KMS-11 (cell line): ENCODE data around the gene OXA1L.
"Not testable (repeated sequence)": the region's sequence is repeated elsewhere in the genome, so short reads cannot be mapped to it uniquely, and the experiment has no call there.

Experiments used
- H2AFZ ChIP-seq: fragments of 200-600 bp; sonication (generic); 2 replicates; pipeline ENCODE4 v1.6.1; 2016; ENCODE audit warnings: antibody characterized with exemption, mixed run types, low read depth
- H3K27ac ChIP-seq: fragments of 200-600 bp; sonication (generic); 2 replicates; pipeline ENCODE4 v1.6.1; 2016; ENCODE audit warnings: mild to moderate bottlenecking, mixed run types
- H3K27me3 ChIP-seq: fragments of 200-600 bp; sonication (generic); 2 replicates; pipeline ENCODE4 v1.6.1; 2017; ENCODE audit warnings: mild to moderate bottlenecking, low read depth, mixed run types, moderate library complexity; ENCODE audit not compliant: insufficient read depth
- H3K36me3 ChIP-seq: fragments of 200-600 bp; sonication (generic); 2 replicates; pipeline ENCODE4 v1.6.1; 2017; ENCODE audit warnings: mild to moderate bottlenecking, mixed run types; ENCODE audit not compliant: insufficient read depth
- H3K4me1 ChIP-seq: fragments of 200-600 bp; sonication (generic); 2 replicates; pipeline ENCODE4 v1.6.1; 2016; ENCODE audit warnings: mild to moderate bottlenecking, low read depth, mixed run types; ENCODE audit not compliant: poor library complexity, severe bottlenecking
- H3K4me2 ChIP-seq: fragments of 200-600 bp; sonication (generic); 2 replicates; pipeline ENCODE4 v1.7.0; 2016; ENCODE audit warnings: mild to moderate bottlenecking, mixed run types
- H3K4me3 ChIP-seq: fragments of 200-600 bp; sonication (generic); IDR thresholded peaks from 2 replicates; pipeline ENCODE4 v1.6.1; 2017; ENCODE audit warnings: low read depth, low read length, mixed read lengths; ENCODE audit not compliant: insufficient read depth
- H3K79me2 ChIP-seq: fragments of 200-600 bp; sonication (generic); 2 replicates; pipeline ENCODE4 v1.6.1; 2016; ENCODE audit warnings: low read depth, mixed run types; ENCODE audit not compliant: insufficient read depth
- H3K9ac ChIP-seq: fragments of 200-600 bp; sonication (generic); 2 replicates; pipeline ENCODE4 v1.6.1; 2016; ENCODE audit warnings: mild to moderate bottlenecking, mixed run types
- H4K20me1 ChIP-seq: fragments of 200-600 bp; sonication (generic); 2 replicates; pipeline ENCODE4 v1.6.1; 2016; ENCODE audit warnings: mild to moderate bottlenecking, mixed run types; ENCODE audit not compliant: insufficient read depth
- TF ChIP-seq, protein P1 (sequence below): fragments of 200-600 bp; sonication (generic); conservative IDR thresholded peaks from 2 replicates; pipeline ENCODE4 v1.6.1; 2017; ENCODE audit warnings: low read depth, mild to moderate bottlenecking, antibody characterized with exemption, low read length, moderate library complexity, mixed read lengths

Gene OXA1L

DNA sequence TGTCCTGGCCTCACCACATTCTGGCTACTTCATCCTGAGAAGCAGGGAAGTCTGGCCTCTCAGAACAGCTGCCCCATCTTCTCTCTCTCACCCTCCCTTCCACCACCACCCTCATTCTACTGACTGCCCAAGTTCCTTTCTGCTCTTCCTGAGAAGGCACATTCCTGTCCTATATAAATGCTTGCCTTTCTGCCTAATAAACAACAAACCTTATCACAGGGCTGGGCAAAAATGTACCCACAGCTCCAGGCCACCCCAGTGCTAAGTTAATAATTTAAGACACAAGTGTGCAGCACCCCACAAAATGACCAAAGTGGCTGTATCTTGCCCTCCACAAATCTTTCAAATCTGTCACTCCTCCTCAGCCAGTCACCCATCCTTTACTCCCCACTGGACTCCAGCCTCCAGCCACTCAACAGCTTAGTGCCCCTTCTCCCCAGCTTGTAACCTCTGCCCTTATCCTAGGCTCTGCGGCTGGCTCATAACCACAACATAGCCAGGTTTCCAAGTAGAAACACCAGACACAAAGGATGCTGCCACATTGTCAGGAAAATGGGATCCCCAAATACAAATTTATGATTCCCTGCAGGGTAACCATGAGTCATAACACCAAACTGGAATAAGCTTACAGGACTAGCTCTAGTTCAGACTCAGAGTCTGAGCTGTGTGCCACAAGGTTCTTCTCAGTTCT is 15.0 kb downstream of the OXA1L start:
- Histone ChIP-seq H2AFZ (no peak overlapping the region), H3K4me2 (peak overlapping the region; percentile 9; the same call in 1 of the 2 replicates), H3K79me2 (no peaks in the 10 kb centered on the region), H3K9ac (no peak overlapping the region), H3K4me3 (no peak overlapping the region), H3K27me3 (no peaks in the 10 kb centered on the region), H3K4me1 (peaks cover 40% of the 10 kb centered on the region), H3K27ac (peak overlapping the region; percentile 33; the same call in 1 of the 2 replicates), H3K36me3 (no peaks in the 10 kb centered on the region), H4K20me1 (no peaks in the 10 kb centered on the region)
- TF ChIP-seq, protein P1, sequence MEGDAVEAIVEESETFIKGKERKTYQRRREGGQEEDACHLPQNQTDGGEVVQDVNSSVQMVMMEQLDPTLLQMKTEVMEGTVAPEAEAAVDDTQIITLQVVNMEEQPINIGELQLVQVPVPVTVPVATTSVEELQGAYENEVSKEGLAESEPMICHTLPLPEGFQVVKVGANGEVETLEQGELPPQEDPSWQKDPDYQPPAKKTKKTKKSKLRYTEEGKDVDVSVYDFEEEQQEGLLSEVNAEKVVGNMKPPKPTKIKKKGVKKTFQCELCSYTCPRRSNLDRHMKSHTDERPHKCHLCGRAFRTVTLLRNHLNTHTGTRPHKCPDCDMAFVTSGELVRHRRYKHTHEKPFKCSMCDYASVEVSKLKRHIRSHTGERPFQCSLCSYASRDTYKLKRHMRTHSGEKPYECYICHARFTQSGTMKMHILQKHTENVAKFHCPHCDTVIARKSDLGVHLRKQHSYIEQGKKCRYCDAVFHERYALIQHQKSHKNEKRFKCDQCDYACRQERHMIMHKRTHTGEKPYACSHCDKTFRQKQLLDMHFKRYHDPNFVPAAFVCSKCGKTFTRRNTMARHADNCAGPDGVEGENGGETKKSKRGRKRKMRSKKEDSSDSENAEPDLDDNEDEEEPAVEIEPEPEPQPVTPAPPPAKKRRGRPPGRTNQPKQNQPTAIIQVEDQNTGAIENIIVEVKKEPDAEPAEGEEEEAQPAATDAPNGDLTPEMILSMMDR = no peak

DNA sequence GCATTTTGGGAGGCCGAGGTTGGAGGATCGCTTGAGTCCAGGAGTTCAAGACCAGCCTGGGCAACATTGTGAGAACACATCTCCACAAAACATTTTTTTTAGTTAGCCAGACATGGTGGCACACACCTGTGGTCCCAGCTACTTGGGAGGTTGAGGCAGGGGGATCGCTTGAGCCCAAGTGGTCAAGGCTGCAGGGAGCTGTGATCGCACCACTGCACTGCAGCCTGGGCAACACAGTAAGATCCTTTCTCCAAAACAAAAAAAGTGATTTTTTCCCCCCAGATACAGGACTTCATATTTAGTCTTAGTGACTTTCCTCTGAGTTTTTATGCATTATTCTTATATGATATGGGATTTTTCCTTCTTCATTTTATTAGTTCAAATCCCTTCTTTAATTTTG is 20.2 kb downstream of the OXA1L start:
- TF ChIP-seq, protein P1 = no peak
- Histone ChIP-seq H2AFZ (no peak overlapping the region), H3K27me3 (no peaks in the 10 kb centered on the region), H3K27ac (no peak overlapping the region), H3K4me2 (no peak overlapping the region), H3K36me3 (no peaks in the 10 kb centered on the region), H3K4me1 (peaks cover 39% of the 10 kb centered on the region), H3K4me3 (no peak overlapping the region), H4K20me1 (no peaks in the 10 kb centered on the region), H3K9ac (no peak overlapping the region), H3K79me2 (no peaks in the 10 kb centered on the region)

- no peak overlapping the region for H3K9ac ChIP-seq
- peaks cover 36% of the 10 kb centered on the region for H3K4me1 ChIP-seq
- H2AFZ ChIP-seq = no peak overlapping the region
- no peaks in the 10 kb centered on the region for H3K27me3 ChIP-seq
- no peak overlapping the region for H3K27ac ChIP-seq
- no peaks in the 10 kb centered on the region for H3K79me2 ChIP-seq
- H3K4me2 ChIP-seq = no peak overlapping the region
- no peak overlapping the region for H3K4me3 ChIP-seq
- no peaks in the 10 kb centered on the region for H4K20me1 ChIP-seq
- H3K36me3 ChIP-seq = no peaks in the 10 kb centered on the region
- TF ChIP-seq, protein P1 = no peak
Observed at GRCh38 chr14:22791301-22791700, 24.8 kb downstream of the OXA1L start.

- Histone ChIP-seq H3K4me3 (no peak overlapping the region), H3K4me2 (no peak overlapping the region), H3K27me3 (no peaks in the 10 kb centered on the region), H2AFZ (no peak overlapping the region), H3K4me1 (peaks cover 43% of the 10 kb centered on the region), H3K36me3 (no peaks in the 10 kb centered on the region), H3K79me2 (no peaks in the 10 kb centered on the region), H3K27ac (no peak overlapping the region), H3K9ac (no peak overlapping the region), H4K20me1 (no peaks in the 10 kb centered on the region)
- TF ChIP-seq, protein P1 = no peak
Observed at GRCh38 chr14:22792158-22792557, 25.7 kb downstream of the OXA1L start.

DNA sequence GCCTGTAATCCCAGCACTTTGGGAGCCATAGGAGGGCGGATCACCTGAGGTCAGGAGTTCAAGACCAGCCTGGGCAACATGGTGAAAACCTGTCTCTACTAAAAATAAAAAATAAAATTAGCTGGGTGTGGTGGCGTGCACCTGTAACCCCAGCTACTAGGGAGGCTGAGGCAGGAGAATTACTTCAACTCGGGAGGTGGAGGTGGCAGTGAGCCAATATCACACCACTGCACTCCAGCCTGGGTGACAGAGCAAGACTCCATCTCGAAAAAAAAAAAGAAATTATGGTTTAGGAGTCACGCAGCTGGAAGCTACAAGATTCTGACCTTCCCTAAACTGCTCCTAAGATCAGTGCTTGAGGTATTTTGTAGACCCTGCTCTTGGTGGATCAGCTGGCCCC is 27.1 kb downstream of the OXA1L start:
- H4K20me1 ChIP-seq, H2AFZ ChIP-seq, H3K4me2 ChIP-seq, H3K9ac ChIP-seq, H3K36me3 ChIP-seq, H3K27me3 ChIP-seq, H3K27ac ChIP-seq, H3K79me2 ChIP-seq, H3K4me3 ChIP-seq: not testable (repeated sequence)
- peaks cover 47% of the 10 kb centered on the region for H3K4me1 ChIP-seq
